GM18861 (cell line): ENCODE results near the gene MGLL.

ENCODE experiments used
- ATAC-seq: cut with Tn5 transposase; IDR thresholded peaks from one replicate; pipeline ENCODE4 v1.9.1; 2021; ENCODE audit not compliant: unreplicated experiment

Gene MGLL

DNA sequence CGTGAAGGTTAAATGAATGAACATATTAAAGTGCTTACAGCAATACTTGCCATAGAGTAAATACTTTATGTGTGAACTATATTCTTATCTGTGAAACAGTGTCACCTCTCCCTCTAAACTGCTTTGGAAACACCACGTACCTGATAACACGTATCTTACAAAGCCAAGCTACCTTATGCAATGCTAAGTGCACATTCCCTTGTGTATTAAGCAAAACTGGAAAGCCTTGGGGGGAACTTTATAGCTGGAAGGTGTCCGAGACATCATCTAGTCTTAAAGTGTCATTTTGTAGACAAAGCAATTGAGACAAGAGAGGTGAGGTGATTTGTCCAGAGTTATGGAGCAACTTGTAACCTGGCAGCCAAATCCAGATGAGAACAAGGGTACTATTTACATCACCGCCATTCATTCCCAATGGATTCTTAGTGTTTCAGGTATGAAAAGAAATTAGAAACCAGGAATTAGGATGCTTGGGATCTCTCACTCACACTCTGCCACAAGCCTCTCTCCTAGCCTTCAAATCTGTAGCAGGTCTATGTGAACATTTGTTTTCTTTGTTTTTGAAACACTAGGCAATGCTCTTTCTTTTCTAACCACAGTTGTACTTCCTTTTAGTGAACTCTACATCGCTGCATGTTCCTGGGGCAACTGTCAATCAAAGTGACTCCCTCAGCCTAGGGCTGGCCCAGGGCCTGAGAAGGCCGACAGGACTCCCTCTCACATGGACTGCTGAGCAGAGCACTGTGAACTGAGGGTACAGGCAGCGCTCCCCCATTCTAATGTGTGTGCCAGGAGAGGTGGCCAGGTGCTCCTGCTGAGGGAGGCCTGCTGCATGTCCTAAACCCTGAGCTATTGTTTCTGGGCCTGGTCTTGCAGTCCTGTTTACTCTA, 13.9 kb upstream of the MGLL start:
- ATAC-seq: peak; percentile 81

DNA sequence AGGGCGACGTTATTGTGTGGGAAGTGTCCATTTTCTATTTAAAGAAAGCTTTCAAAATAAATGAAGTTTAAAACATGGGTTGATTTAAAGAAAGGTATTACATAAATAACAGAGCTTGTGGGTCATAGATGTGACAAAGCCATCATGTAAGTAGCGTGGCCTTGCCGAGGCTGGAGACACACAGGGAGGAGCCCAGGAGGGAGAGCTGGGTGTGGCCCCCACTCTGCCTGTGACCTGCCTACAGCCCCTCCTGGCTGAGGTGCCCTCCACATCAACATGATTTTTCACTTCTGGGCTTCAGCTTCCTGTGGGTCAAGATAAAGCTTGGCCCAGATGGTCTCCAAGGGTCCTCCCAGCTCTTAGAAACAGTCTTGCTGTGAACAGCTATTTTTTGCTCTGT, 12.5 kb upstream of the MGLL start:
- no peak for ATAC-seq

DNA sequence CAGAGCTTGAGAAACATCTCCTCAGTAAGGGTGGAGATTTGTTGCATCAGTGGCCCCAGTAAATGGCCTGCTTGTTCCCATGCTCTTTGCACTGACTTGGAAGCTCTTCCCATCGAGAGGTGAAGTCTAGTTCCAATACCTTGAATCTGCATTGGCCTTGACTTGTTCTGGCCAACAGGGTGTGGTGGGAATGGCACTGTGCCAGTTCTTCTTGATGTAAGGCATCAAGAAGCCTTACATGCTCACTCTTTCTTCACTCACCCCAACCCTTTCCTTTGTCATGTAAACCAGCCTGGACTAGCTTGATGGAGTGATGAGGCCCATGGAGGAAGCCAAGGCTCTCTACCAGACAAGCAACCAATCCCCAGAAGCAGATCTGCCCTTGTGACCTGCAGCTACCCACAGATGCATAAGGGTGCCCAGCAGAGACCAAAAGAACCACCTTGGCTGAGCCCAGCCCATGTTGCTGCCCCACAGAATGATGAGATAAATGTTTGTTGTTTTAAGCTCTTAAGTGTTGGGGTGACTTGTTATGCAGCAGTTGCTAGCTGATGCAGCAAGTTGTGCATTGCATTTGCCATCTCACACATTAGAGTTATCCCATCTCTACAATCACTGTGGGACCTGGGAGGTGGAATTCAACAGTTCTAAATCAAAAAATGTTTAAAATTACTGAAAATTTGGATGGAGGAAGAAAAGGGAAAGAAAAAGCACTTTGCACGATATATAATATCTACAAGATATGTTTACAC, 11.1 kb upstream of the MGLL start:
- no peak for ATAC-seq

DNA sequence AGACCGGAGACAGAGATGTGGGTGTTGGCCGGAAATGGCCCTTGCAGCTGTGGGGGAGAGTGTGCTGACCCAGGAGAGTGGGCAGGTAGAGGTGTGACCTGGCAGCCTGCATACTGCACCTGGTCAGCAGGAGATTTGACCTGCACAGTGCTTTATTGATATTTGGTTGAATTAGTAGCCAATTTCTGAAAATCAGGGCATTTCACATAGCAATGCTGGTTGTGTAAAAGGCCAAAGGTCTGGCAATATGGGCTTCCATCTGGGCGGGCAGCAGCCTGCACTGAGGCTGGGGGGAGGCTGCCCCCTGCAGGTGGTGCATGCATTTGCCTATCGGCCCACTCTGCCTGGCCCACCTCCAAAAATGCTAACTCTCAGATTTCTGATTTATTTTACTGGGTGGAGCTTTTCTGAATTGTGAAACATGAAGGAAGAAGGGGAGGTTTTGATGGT, 9.4 kb upstream of the MGLL start:
- no peak for ATAC-seq

DNA sequence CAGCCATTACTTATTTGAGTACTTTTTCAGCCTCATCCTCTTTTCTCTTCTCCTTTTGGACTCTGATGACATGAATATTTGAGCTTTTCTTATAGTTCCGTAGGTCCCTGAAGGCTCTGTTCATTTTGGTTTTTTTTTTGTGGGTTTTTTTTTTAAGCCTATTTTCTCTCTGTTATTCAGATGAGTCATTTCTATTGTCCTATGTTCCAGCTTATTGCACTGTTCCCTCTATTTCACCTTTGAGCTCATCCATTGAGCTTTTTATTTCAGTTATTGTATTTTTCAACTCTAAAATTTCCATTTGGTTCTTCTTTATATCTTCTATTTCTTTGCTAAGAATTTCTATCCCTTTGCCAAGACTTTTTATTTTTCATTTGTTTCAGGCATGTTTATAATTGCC, 7.2 kb upstream of the MGLL start:
- ATAC-seq: no peak

DNA sequence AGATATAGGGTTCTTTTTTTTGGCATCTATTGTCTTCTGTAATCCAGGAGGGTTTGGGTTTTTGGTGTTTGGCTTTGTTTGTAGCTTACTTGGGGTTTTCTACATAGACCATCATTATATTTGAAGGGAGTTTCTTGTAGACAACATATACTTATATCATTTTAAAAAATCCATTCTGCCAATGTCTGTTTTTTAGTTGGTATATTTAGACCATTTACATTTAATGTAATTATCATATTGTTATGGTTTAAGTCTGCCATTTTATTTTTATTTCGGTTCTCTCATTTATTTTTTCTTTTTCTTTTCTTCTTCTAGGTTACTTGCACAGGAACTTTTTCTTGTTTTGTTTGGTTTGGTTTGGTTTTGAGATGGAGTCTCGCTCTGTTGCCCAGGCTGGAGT, 5.5 kb upstream of the MGLL start:
- ATAC-seq: no peak

DNA sequence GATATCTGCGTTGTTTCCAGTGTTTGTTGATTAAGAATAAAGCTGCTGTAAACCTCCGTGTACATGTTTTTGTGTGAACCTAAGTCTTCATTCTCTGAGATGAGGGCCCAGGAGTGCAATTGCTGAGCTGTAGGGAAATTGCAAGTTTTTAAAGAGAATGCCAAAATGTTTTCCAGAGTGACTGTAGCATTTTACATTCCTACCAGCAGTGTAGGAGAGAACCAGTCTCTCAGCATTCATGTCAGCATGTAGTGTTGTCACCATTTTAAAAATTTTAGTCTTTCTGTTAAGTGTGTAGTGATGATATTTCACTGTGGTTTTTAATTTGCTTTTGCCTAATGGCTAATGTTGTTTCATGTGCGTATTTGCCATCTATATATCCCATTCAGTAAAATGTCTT, 3.4 kb upstream of the MGLL start:
- ATAC-seq: no peak

DNA sequence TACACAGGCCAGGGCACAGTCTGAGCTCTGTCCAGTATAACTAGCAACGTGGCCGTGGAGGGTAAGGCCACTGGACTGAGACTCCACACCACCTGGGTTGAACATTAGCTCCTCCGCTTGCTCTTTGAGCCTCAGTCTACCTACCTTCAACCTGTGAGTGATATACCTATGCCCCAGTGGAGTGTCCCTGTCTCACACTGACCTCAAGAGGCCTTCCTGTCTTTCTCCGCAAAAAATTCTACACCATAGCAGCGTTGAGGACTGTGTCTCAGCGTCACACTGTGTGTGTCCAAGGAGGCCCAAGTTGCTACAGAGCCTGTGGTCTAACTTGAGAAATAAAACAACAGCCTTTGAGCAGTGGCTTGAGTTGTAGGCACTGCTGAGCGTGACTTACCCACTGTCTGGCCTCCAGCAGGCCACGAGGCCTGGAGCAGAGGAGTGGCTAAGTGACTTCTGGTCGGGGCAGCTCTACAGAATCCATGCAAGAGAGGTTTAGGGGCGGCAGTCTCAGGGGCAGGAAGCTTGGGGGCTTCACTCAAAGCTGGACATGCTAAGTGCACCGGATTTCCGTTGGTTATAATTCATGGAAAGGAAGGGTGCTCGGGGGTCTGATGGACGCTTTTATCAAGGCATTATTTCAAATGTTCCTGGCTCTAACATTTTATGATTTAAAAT, 2.0 kb upstream of the MGLL start:
- ATAC-seq: no peak

DNA sequence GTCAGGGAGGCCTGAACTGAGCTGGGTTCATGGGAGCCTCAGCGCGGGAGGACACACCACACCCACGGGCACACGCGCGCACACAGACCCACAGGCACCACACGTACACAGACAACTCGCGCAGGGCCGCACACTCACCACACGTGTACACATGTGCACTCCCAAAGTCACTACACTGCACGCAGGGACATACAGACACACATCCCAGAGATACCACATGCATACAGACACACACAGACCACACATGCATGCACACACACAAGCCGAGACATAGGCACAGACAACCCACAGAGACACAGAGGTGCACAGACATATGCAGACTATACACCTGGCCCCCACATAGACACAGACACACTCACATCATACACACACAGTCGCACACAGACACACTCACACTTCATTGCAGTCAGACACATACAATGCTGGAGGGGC, 1.1 kb upstream of the MGLL start:
- no peak for ATAC-seq

DNA sequence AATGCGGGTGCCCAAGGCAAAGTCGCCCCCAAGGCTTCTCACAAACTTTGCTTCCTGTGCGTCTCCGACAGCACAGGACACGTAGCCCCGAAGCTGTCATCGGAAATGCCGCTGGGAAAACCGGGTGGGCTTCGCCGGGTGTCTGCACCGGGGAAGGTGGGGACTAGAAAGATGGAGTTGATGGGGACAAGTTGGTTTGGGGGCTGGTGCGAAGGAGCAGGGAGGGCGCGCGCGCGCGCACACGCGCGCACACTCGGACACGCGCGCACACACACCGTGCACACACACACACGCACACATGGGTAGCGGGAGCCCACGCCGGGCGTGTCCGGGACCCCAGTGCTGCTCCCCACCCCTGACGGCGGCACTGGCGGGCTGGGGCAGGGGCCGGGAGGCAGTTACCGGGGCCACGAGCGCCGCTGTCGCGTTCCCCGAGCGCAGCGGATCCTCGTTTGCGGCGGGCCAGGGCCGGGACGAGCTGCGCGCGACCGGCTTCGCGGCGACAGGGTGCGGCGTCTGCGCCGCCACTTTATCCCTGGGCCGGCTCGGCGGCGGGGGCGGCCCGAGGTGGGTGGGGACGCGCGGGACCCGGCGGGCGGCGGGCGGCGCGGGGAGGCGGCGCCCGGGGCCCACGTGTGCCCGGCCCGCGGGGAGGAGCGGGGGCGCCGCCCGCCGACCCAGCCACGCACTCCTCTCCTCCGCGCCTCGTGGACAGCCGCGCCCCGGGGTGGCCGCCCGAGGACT, 539 bp upstream of the MGLL start:
- ATAC-seq: no peak

DNA sequence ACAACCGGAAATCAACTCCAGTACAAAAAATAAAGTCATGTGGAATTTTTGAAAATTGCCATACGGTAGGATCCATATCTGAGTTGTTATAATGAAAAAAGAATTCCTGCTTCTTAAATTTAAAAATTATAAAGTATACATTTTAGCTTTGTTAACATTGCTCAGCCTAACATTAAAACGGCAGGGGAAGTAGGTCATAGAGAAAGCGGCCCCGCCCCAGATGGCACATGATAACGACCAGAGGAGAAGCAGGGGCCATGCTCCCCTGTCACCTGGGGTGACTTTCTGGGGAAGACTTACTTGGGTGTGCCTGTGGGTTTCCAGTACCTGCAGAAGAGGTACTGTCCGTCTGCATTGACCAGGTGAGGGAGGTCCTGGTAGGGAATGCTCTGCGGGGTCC, 921 bp downstream of the MGLL start:
- no peak for ATAC-seq

DNA sequence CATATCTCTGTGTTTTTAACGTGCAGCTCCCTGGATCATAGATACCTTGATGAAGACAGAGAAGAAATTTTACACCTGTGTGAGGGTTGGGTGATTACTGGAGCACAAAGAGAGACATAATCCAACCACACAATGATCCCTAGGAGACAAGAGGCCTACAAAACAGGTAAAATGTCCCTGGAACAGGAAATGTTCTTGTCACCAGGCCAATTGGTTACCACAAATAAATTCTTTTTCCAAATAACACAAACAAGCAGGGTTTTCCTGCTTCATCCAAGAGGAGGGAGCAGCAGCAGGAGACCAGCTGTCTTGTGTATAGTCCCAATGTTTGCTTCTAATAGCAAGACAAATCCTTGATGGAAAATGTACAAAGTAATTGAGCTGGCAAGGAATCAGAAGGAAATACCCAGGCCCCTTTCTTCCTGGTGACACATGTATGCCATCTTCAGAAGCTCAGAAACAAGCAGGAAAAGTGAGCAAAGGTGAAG, 1.4 kb downstream of the MGLL start:
- ATAC-seq: no peak

DNA sequence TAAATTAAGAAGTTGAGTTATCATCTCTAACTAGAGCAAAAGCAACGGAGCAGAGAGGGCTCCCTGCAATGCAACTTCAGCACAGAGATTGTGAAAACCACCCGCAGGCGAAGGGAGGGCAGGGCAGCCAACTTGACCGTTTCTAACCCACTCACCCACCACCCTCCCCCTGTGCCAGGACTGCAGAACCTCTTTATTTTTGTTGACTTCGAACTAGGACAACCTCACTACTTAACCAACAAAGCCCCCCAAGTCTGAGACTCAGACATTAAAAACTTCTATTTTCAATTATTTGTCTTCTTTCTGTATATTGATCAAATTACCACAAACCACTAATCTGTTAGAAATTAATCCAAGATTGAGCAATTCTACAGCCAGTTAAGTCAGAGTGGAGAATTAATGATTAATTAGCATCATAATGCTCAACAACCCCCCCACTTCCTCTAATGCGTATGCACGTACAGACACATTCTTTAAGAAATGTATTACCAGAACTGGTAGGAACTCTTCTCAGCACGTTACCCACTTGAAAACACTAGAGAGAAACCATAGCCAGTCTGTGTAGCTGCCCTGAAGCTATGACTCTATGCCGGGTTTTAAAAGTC, 2.0 kb downstream of the MGLL start:
- ATAC-seq: peak; percentile 40

DNA sequence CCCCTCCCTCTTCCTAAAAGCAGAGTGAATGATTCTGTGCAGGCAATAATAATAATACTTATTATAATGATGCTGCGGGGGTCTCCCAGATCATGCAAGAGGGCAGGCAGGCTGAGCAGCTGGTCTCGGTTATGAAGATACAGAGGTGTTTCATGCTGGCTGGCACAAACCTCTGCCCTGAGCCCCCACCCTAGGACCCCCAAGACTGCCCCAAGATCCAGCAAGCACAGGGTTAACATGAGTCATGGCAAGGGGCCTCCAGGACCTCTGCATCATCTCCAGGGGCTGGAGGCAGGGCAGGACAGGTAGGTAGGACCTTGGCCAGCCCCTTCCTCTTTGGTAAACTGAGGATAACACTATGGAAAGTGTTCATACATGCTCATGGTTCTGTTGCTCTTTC, 2.7 kb downstream of the MGLL start:
- ATAC-seq: no peak

DNA sequence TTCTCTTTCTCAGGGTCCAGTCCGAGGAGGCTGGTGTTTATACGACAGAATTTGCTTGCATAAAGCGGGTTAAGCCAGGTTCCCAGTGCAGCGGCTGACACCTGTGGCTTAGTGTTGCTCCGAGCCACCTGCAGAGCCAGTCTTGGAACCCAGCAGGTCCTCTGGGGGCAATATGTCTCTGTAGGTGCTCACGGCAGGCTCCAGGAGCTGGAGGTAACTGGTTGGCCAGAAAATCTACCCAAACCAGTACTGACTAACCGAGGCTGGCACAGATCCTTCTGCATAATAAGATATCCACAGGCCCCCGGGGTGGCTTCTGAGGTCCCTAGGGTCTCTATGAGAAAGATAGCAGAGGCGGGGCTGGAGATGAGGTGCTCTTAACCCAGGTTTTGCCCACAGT, 3.2 kb downstream of the MGLL start:
- no peak for ATAC-seq

DNA sequence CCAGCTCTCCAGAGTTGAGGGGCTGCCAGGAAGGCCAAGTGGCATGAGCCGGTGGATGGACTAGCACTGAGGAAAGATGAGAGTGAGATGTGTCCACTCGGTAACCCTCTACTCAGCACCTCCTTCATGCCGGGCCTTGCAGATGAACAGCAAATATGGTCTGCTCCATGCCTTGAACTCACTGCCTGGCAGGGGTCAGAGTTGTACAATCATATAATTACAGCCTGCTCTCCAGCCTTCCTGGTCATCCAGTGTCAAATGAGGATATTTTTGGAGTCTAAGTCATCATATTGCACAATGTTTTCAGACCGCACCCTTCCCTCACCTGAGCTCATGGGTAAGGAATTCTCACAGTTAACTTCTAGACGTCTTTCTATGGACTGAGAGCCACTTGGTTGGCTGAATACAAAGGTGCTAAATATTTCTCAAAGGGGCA, 4.9 kb downstream of the MGLL start:
- no peak for ATAC-seq

DNA sequence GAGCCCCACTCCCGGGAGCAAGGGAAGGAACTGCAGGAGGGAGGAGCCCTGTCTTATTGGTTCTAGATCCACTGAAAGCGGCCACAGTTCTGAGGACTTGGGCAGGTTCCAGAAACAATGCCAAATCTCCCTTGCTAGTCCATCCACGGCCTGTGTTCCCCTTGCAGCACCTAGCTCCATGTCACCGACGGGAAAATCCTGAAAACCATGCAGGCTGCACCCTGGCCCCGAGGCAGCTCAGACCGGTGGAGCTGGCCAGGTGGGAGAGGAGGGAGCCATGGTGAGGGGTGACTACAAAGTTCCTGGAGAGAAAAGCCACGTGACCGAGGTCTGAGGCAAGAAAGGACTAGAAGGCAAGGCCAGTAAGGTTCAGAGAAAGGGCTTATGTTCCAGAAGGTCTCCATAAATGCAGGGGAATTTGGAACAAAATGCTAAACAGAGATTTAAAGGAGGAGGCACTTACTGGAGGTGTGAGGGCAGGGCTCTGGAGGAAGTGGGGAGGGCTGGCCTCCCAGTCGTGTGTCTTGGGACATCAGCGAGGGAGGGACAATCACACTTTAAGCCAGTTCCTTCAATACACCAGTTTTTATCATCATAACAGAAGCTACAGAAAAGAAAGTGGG, 5.4 kb downstream of the MGLL start:
- no peak for ATAC-seq

DNA sequence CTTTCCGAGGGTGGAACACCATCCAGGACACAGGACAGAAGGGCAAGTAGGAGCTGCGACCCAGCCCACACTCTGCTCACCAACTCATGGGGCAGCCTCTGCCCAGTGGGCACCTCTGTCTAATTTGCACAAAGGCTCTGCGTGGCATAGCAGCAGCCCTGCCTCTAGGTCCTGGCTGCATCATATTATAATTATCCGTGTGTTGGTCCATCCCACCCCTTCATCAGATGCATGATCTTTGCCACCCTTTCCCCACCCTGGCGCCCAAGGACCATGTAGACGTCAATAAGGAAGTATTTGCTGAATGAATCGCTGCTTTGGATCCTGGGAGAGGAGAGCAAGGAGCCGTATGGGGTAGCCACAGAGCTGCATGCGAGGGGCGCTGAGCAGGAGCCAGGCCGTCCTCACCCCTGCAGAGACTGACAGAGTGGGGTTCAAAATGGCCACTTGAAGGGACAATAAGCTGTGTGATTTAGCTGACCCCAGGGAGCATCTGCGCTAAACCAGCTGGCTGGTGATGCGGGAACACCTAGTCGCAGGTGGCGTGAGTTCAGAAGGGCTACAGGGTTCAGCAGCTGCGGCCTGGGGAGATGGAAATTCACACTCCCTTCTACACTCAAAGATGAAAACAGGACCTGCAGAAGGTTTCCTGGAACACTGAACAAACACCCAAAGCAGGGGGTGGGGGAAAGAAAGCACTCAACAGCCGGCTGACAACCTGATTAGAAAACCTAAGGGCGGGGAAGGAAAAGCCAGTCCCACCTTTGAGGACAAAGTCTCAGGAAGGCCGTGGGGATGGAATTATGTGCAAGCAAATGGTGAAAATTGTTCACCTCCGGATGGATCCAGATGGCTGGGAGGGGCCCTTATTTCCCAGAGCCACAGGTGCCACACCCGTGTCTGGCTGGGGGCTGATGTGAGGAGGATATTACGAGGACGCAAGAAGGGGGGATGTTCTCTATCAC, 6.4 kb downstream of the MGLL start:
- no peak for ATAC-seq

DNA sequence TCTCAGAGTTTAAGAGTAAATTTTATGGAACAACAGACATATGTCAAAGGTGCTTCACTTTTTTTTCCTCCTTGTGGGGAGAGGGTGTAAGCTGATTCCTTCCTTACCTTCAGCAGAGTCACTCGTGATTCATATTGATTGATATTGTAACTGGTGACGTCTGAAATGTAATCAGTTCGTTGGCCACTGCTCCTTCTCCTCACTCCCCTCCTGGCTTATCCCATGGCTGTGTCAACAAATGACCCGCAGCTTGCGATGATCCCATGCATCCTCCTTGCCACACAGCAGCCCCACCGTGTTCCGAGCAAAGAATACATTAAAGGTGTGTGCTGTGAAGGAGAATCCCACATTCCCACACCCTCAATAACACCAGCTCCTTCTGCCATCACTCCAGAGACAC, 7.3 kb downstream of the MGLL start:
- ATAC-seq: no peak
